ENCODE measurements around the gene ARFIP1.

Gene ARFIP1

GRCh38 chr4:152773953-152774352 lies 5.8 kb upstream of the ARFIP1 start:
- no peak overlapping the region for H3K27ac ChIP-seq
- TF ChIP-seq CTCF (conservative IDR thresholded peaks at IDR 0.05) (no peak), ZFX (IDR thresholded peaks at IDR 0.05) (no peak)

GRCh38 chr4:152776352-152776751 lies 3.4 kb upstream of the ARFIP1 start:
- no peak overlapping the region for H3K27ac ChIP-seq
- TF ChIP-seq CTCF (conservative IDR thresholded peaks at IDR 0.05) (no peak), ZFX (IDR thresholded peaks at IDR 0.05) (no peak)

GRCh38 chr4:152777488-152777887 lies 2.3 kb upstream of the ARFIP1 start:
- H3K27ac ChIP-seq = no peak overlapping the region
- TF ChIP-seq ZFX (IDR thresholded peaks at IDR 0.05) (no peak), CTCF (conservative IDR thresholded peaks at IDR 0.05) (no peak)

- peak overlapping the region; percentile 87 for H3K27ac ChIP-seq
- TF ChIP-seq ZFX (IDR thresholded peaks at IDR 0.05) (no peak), CTCF (conservative IDR thresholded peaks at IDR 0.05) (no peak)
Observed at GRCh38 chr4:152778656-152779512, 870 bp upstream of the ARFIP1 start.

- H3K27ac ChIP-seq = peak overlapping the region; percentile 87
- TF ChIP-seq CTCF (conservative IDR thresholded peaks at IDR 0.05) (no peak), ZFX (IDR thresholded peaks at IDR 0.05) (no peak)
Observed at GRCh38 chr4:152780267-152780778, 569 bp downstream of the ARFIP1 start.

GRCh38 chr4:152784490-152785350 lies 5.0 kb downstream of the ARFIP1 start:
- no peak overlapping the region for H3K27ac ChIP-seq
- no peak for TF ChIP-seq ZFX (IDR thresholded peaks at IDR 0.05)
- TF ChIP-seq CTCF (conservative IDR thresholded peaks at IDR 0.05) = peak; percentile 27

All from C4-2B (cell line).